ENCODE data around the gene TRPM3.

The TRPM3 gene

DNA sequence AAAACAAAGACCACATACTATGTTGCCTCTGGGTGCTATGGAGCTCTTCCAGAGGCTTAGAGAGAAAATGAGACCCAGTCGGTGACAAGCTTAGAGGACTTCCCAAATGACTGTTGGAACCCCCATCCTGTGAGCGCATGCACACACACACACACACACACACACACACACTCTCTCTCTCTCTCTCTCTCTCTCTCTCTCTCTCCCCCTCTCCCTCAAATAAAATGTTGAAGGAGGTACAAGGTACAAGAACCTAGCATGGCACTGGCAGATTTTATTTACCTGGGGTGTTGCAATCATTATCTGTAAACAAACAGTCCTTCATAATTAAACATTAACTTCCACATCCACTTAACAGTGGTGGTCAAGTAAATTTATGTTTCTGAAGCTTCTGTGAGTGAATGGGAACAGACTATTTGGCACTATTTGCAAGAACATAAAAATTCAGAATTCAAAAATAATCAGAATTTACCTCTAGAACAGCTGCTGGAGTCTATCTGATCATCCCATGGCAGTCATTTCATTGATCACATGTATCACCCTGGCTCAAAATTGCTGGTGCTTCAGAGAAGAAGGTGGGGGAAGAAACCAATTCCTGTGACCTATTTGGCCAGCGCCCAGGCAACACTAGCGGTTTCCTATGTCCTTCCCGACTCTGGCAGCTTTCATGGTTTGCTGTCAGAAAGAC lies 24.9 kb downstream of the TRPM3 start:
- in situ Hi-C loops (cut with HindIII; ENCODE audit: low sequenced_read_pairs) = no loop called here
- no peak overlapping the region for H3K4me3 ChIP-seq (ENCODE audit: low read depth, low read length)
- no peak for DNase-seq (ENCODE audit: low read depth)

GRCh38 chr9:71094708-71095251 lies 26.6 kb downstream of the TRPM3 start:
- no peak for DNase-seq (ENCODE audit: low read depth)
- in situ Hi-C loops (cut with HindIII; ENCODE audit: low sequenced_read_pairs) = loop anchor here (5.0 kb wide), 1 partner anchor 48 kb away; no protein-coding TSS in a partner anchor
- no peak overlapping the region for H3K4me3 ChIP-seq (ENCODE audit: low read depth, low read length)
- TF ChIP-seq, protein P1, sequence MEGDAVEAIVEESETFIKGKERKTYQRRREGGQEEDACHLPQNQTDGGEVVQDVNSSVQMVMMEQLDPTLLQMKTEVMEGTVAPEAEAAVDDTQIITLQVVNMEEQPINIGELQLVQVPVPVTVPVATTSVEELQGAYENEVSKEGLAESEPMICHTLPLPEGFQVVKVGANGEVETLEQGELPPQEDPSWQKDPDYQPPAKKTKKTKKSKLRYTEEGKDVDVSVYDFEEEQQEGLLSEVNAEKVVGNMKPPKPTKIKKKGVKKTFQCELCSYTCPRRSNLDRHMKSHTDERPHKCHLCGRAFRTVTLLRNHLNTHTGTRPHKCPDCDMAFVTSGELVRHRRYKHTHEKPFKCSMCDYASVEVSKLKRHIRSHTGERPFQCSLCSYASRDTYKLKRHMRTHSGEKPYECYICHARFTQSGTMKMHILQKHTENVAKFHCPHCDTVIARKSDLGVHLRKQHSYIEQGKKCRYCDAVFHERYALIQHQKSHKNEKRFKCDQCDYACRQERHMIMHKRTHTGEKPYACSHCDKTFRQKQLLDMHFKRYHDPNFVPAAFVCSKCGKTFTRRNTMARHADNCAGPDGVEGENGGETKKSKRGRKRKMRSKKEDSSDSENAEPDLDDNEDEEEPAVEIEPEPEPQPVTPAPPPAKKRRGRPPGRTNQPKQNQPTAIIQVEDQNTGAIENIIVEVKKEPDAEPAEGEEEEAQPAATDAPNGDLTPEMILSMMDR (IDR thresholded peaks at IDR 0.05; ENCODE audit: low read depth, low read length, missing control alignments) = no peak

More for the DNA sequence above, 24.9 kb downstream of the TRPM3 start:
- TF ChIP-seq, protein P1 (IDR thresholded peaks at IDR 0.05; ENCODE audit: low read depth, low read length, missing control alignments) = no peak

DNA sequence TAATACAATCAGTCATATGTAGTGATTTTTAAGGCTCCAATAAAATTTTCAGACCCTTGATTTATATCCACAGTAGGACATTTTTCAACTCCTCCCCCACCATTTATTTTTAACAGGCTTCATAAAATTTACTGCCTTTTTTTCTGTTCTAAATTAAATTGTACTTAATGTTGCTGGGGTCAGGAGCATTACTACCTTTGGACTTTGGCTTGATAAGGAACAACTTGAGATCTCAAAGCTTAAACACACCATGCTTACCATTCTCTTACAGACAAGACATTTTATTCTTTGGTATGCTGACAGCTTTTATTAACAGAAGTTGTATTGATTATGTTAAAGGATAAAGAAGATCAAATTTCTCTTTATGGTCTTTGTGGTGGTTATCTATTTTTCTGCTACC lies 30.5 kb downstream of the TRPM3 start:
- H3K4me3 ChIP-seq (ENCODE audit: low read depth, low read length) = no peak overlapping the region
- TF ChIP-seq, protein P1 (IDR thresholded peaks at IDR 0.05; ENCODE audit: low read depth, low read length, missing control alignments) = no peak
- DNase-seq (ENCODE audit: low read depth) = no peak
- in situ Hi-C loops (cut with HindIII; ENCODE audit: low sequenced_read_pairs) = loop anchor here (5.0 kb wide), 1 partner anchor 51 kb away; no protein-coding TSS in a partner anchor

GRCh38 chr9:71079451-71079850 lies 42.0 kb downstream of the TRPM3 start:
- TF ChIP-seq, protein P1 (IDR thresholded peaks at IDR 0.05; ENCODE audit: low read depth, low read length, missing control alignments) = no peak
- no peak for DNase-seq (ENCODE audit: low read depth)
- no peak overlapping the region for H3K4me3 ChIP-seq (ENCODE audit: low read depth, low read length)
- in situ Hi-C loops (cut with HindIII; ENCODE audit: low sequenced_read_pairs) = loop anchor here (5.0 kb wide), 1 partner anchor 52 kb away; no protein-coding TSS in a partner anchor

DNA sequence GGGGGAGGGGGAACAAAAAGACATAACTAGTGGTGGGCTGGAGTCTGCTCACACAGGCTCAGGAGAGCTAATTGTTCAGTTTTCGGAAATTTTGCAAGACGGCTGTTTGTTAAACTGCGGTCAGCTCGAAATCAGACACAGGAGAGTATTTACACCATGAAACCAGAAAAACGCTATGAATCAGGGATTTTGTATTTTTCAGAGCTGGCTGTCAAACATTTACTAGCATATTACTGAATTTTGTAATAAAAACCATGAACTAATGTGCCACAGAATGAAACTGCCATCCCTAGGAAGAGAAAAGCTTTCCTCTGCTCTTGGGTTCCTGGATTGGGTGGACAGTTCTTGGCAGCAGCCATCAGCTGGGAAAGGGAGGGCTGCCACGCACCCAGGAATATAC lies 45.3 kb downstream of the TRPM3 start:
- in situ Hi-C loops (cut with HindIII; ENCODE audit: low sequenced_read_pairs) = loop anchor here (5.0 kb wide), 1 partner anchor 49 kb away; no protein-coding TSS in a partner anchor
- no peak overlapping the region for H3K4me3 ChIP-seq (ENCODE audit: low read depth, low read length)
- TF ChIP-seq, protein P1 (IDR thresholded peaks at IDR 0.05; ENCODE audit: low read depth, low read length, missing control alignments) = no peak
- DNase-seq (ENCODE audit: low read depth) = no peak

DNA sequence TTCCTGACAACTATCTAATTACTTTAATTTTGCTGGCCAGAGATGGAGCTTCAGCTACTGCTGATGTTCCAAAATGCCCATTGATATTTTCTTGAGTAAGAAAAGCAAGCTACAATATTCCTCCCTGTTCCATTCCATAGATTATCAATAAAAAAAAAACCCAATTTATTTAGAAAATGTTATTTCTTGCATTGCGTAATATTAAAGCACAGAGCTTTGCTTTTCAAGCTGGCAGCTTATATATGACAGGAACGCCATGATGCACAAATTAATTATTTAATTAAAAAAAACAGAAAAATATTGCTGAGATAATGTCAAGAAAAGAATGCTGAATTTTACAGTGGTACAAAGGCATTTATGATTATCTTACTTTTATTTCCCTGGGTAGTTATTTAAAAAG lies 47.9 kb downstream of the TRPM3 start:
- TF ChIP-seq, protein P1 (IDR thresholded peaks at IDR 0.05; ENCODE audit: low read depth, low read length, missing control alignments) = no peak
- in situ Hi-C loops (cut with HindIII; ENCODE audit: low sequenced_read_pairs) = no loop called here
- no peak overlapping the region for H3K4me3 ChIP-seq (ENCODE audit: low read depth, low read length)
- no peak for DNase-seq (ENCODE audit: low read depth)
